Measurements from ENCODE around the gene MEGF11.
A peak's percentile ranks its signal among the peaks of the same experiment; 100 is the strongest.

Gene MEGF11

GRCh38 chr15:66112388-66112787, 141.2 kb downstream of the MEGF11 start:
- no peak for DNase-seq

DNA sequence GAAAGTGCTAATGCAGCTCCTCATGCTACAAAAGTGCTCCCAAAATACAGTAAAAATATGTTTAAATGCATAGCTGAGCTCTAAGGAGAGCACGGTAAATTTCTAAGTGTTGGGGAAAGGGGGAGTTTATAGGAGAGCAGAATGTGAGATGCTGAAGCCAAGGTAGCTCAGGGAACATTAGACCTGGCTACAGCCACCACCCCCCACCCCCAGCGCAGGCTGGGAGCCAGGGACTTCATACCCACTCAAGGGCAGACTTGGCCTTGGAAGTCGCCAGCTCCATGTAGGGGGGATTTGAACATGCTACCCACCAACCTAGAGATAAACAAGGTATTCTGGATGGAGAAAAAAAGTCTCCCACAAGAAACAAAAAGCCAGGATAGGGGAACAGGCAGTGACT, 142.2 kb downstream of the MEGF11 start:
- DNase-seq = no peak

- DNase-seq = no peak
Measured at GRCh38 chr15:66110864-66111263, 142.7 kb downstream of the MEGF11 start.

DNA sequence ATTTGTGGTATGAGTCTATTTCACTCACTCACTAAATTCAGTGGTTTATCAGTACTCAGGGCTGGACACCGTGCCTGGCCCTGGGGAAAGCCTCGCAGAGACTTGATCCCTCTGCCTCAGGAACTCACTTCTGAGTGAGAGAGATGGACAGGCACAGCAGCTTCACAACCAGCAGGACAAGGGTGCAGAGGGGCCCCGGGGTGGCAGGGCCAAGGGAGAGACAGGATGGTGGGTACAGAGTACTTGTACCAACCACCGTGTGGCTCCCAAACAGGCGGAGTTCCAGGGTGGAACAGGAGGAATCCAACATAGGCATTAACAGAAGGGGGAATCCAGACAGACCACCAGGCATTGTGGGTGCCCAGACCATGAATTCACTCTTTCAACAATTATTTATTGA, 143.7 kb downstream of the MEGF11 start:
- DNase-seq = no peak

- peak in 1 of 14 donors; percentile 54 for DNase-seq
Measured at GRCh38 chr15:66108483-66109265, 144.9 kb downstream of the MEGF11 start.

DNA sequence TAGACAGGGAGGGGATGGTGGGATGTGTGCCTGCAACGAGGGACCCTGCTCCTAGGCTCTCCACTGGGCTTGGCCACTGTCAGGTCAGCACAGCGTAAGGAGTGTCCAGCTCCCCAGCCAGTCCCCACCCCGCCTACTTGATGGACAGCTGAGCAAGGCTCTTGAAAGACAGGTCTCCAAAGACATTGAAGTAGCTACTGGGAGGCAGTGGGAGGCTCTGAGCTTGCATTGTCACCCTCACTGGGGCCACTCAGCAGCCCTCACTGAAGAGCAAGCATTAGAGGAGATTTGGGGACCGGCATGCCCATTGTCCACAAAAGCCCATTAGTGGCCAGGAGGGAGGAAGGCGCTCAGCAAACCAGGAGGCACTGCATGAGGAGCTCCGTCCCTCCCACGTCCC, 146.5 kb downstream of the MEGF11 start:
- no peak for DNase-seq

DNA sequence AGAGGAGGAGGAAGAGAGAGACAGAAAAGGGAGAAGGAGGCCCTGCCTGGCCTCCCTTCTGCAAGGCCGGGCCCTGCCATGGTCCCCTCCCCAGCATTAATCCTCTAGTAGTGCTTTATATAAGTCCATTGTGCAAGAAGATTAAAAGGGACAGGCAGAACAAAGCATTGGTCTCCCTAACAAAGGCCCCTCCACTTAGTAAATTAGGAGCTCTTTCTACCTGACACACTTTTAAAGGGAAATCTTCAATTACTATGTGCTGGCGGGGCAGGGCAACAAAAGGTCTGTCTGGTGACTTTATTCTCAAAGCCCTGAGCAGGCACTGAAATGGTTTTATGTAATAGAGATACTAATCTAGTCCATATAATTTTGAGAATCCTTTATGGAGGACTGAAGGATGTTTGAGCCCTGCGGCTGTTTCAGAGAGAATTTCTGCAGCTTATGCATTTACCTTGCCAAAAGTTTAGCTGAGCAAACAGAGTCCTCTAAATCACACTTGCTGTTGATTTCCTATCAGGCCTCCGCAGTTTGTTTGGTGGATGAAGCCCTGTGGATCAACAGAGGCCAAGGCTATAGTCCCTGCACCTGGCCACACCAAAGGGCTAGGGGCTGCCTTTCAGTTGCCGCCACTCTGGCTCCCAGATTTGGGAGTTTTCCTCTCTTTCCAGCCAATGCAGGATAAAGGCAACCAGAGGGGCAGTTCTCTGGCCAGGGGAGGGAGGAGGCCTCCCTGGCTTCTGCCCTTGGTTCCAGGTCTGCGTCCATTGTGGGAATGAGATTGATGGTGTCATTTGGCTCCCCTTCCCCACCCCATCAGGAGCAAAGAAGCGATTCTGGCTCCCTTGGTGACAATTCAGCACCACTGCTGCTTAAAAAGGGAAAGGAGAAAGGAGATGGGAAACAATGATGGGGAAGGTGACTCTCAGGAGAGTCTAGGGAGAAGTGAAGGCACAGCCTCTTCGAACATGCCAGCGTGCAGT, 148.0 kb downstream of the MEGF11 start:
- no peak for DNase-seq

- DNase-seq = no peak
Measured at GRCh38 chr15:66103293-66103590, 150.3 kb downstream of the MEGF11 start.

DNA sequence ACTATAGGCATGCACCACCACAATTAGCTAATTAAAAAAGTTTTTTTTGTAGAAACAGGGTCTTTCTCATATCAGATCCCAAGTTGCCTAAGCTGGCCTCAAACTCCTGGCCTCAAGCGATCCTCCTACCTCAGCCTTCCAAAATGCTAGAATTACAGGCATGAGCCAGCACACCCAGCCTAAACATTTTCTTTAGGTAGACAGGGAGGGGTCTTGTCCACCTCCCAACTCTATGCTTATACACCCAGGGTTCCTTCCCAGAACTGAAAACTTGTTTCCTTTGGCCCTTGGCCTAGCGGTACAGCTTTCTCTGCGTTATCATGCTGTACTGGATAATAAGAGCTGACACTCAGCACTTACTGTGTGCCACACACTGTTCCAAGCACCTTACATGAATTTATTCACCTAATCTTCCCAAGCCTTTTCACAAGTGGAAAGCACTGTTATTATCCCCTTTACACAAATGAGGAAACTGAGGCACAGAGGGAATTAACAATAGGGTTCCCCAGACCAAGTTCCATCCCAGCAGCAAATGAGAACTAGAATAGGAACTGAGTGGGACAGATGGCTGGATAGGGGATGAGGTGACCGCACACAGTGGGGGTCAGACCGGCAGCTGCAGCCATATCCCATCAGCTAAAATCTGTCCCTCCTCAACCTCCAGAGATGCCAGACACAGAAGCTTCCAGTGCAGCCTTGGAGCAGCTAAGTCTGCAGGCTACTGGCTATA, 150.8 kb downstream of the MEGF11 start:
- peak in 1 of 14 donors; percentile 44 for DNase-seq

DNA sequence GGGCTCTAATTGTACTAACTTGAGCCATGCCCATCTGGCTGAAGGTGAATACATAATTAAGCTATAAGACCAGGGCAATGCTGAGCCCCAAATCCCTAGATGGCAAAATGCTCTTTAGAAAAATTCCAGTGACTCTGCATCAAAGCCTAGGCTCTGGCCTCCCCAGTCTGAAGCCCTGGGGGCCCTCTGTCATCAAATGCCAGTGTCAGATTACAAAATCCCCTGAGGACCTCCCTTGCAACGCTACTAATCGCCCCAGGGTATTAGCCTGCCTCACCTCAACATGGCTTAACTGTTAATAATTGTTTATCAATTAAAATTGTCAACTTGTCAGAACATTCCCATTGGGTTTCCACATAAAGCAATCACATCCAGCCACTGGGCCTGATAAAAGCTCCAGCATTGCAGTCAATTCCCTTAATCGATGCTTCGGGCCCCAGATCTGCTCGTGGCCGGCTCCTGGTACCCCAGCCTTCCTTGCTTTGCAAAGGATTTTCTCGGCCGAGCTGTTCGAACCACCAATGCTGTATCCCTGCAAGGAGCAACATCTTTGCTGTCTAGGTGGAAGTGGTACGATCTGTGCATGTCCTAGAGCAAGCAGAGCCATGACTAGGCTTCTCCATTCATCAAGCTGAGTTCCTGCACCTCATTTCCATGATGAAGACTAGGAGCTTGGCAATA, 151.7 kb downstream of the MEGF11 start:
- DNase-seq = no peak

DNA sequence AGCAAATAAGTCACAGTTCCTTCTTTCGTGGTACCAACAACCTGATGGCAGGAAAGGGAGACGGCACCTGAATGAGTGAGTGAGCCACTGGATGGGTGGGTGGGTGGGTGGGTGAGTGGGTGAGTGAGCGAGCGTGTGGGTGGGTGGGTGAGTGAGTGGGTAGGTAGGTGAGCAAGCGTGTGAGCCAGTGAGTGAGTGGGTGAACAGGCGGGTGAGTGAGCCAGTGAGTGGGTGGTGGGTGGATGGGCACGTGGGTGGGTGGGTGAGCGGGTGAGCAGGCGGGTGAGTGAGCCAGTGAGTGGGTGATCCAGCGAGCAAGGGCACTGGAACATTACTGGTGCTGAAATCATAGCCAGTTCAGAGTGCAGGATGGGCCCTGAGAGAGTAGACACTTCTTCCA, 152.8 kb downstream of the MEGF11 start:
- no peak for DNase-seq

GRCh38 chr15:66099950-66100671, 153.4 kb downstream of the MEGF11 start:
- DNase-seq = no peak

DNA sequence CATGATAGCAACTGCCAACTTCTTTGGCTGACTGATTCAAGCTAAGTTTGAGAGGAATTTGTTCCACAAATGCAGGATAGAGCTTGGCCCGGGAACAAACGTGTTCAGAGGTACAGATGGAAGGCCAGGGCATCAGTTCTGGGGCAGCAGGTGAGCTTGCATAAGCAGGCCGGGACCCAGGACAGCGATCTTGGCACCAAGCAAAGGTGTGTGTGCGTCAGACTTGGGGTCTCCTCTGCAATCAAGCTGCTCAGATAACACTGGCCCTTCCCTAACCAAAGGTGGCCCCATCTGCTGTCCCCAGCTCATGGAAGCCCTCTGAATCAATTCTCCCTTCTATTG, 155.6 kb downstream of the MEGF11 start:
- peak in 2 of 14 donors; percentile 15 to 91 for DNase-seq

DNA sequence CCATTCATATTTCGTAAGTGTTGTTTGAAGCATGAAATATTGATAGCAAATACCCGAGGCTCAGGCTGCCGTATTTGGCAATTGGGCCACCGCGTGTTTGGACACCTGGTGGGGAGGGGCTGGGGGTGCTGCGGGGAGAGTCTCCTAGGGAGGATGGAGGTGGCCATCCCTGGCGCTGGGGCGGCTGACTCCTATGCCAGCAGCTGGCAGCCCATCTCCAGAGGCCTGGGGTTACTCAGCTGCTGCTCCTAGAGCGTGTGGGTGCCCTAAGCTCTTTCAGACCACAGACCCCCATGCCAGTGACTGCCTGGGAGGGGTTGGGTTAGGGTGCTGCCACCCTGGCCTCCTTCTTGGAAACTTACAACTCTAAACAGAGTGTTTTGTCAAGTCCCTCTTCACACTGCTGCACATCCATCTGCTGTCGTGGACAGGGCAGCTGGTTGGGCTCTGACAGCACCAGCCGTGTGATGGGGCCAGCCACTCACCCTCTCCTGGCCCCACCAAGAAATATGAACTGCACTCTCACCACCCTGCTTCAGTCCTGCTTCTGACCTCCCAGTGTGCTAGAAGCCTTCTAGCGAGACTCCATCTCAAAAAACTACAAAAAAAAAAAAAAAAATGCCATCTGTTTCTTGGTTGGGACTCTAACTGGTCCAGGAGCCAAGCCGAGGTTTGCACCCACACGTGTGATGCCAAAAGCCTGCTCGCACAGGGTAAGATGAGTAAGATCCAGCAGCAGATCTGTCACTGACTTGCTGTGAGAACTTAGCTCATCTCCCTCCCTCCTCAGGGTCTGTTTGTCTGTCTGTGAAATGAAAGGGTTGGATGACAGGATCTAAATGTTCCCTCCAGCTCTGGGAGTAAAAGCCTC, 156.2 kb downstream of the MEGF11 start:
- DNase-seq = peak in 2 of 14 donors; percentile 11 to 19

GRCh38 chr15:66096688-66097058, 156.9 kb downstream of the MEGF11 start:
- DNase-seq = no peak

GRCh38 chr15:66095871-66096687, 157.5 kb downstream of the MEGF11 start:
- DNase-seq = no peak

- DNase-seq = peak in 1 of 14 donors; percentile 95
Measured at GRCh38 chr15:66094331-66094730, 159.2 kb downstream of the MEGF11 start.

DNA sequence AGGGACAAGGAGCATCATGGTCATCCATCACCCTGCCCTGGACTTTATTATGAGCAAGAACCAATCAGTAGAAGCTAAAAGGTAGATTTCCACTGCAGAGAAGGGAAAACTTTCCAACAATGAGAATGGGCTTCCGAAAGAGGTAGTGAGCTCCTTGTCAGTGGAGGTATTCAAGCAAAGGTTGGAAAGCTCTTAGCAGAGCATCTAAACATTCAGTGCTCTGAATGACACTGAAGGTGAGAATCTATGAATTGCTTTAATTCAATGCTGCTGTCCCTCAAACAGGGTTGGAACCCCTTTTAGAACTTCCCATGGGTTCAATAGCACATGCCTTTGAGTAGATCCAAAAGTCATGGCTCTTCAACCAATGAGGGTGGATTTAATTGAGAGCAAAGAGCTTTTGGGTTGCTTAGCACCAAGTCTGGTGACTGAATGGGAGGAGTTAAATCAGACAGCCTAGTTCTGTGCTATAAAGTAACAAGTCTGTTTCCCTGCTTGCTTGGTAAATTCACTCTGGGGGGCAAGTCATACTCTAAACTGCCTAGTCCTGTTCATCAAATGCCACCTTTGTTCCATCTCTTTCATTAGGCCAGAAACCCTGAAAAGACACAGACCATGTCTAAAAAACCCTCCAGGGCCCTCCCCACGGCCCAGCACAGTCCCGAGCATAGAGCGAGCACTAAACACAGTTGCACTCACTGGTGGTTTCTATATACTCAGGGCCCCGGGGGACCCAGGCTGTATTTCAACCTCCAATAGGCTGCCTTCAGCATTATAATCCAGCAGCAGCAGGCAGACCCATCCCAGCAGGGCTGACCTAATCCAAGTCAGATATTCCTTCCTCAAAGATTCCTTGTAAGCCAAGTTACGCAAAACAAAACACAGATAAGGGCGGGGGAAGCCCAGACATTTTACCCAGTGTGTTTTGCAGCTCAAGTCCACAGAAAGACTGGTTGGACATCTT, 161.2 kb downstream of the MEGF11 start:
- no peak for DNase-seq

DNA sequence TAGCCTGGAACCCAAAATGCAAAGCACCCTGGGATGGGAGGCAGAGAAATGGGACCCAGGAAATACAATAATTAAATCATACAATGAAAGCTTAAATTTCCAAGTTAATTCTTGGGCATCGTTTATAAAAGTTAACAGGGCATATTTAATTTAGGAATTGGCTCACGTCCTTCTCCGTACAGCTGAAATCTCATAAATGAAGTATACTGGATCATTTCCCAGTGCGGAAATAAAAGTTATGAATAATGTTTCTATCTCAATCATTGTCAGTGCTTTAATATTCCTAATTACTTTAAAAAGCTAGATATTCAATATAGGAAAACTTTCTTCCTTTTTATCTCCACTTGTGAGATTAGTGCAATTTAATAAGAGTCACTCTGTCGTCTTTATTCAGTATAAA, 164.0 kb downstream of the MEGF11 start:
- no peak for DNase-seq
